ENCODE data around the gene ANKS1A.
"Not testable (repeated sequence)": the region's sequence is repeated elsewhere in the genome, so short reads cannot be mapped to it uniquely, and the experiment has no call there.

ANKS1A gene

DNA sequence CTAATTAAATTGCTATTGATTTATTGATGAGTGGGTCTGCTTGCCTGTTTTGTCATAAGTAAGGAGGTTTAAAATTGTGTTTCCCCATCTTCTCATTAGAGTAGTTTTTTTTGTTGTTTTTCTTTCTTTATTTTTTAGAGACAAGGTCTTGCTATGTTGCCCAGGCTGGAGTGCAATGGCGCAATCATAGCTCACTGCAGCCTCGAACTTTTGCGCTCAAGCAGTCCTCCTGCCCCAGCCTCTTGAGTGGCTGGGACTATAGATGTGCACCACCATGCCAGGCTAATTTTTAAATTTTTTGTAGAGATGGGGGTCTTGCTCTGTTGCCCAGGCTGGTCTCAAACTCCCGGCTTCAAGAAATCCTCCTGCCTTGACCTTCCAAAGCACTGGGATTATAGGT lies 31.0 kb downstream of the ANKS1A start:
- DNase-seq (ENCODE audit: low read depth, low spot score): no peak

GRCh38 chr6:34922177-34922663 lies 33.2 kb downstream of the ANKS1A start:
- peak; percentile 31 for DNase-seq (ENCODE audit: low read depth, low spot score)

DNA sequence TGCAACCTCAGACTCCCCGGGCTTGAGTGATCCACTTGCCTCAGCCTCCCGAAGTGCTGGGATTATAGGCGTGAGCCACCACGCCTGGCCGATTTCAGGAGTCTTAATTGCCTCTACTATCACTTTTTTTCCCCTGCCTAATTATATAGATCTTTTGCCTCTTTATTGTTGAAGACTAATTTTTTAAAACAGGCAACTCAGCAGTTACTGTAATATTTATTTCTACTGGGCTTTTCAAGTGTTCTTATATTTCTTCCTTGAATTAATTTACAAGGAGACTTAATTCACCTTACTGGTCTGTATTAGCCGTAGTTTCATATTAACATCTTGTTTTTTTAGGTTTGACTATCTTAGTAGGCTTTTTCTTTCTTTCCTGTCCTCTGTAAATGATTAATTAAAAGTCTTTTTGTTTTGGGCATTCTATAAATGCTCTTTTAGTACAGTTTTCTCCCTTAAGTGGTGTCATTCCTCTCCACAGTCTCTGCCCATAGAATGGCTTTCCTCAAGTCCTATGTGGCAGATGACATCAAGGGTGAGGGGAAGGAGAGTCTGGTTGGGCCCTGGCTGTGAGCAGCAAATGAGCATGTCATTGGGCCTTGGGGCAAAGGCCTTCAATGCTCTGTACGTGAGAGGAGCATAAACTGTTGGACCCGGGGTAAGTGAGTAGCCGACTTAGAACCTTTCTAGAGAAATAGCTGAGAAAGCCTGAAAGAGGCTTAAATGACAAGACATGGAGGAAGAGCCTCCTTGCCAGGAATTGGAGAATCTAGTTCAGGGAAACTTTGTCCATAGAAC lies 36.0 kb downstream of the ANKS1A start:
- no peak for DNase-seq (ENCODE audit: low read depth, low spot score)

DNA sequence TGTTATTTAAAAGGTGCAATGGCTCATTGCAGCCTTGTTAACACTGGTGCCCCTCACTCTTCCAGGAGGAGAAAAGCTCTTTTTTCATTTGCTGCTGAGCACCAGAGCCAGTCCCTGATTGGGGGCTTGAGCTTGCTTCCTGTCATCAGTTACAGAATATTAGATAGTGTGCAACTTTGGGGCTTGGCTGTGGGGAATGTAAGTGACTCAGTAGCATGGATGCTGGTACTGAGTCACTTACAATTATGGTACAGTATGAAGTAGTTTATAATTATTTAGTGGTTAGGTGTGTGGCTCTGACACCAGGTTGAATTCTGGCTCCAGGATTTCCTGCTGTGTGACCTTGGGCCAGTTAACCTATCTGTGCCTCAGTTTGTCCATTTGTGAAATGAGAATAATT lies 37.6 kb downstream of the ANKS1A start:
- DNase-seq (ENCODE audit: low read depth, low spot score): peak; percentile 33

- DNase-seq (ENCODE audit: low read depth, low spot score): no peak
These were observed 39.2 kb downstream of the ANKS1A start for GRCh38 chr6:34928220-34928619.

- DNase-seq (ENCODE audit: low read depth, low spot score): no peak
These were observed 39.6 kb downstream of the ANKS1A start for GRCh38 chr6:34928695-34929094.

- no peak for DNase-seq (ENCODE audit: low read depth, low spot score)
These were observed 40.4 kb downstream of the ANKS1A start for GRCh38 chr6:34929241-34929978.

GRCh38 chr6:34930221-34930620 lies 41.2 kb downstream of the ANKS1A start:
- DNase-seq (ENCODE audit: low read depth, low spot score): no peak

DNA sequence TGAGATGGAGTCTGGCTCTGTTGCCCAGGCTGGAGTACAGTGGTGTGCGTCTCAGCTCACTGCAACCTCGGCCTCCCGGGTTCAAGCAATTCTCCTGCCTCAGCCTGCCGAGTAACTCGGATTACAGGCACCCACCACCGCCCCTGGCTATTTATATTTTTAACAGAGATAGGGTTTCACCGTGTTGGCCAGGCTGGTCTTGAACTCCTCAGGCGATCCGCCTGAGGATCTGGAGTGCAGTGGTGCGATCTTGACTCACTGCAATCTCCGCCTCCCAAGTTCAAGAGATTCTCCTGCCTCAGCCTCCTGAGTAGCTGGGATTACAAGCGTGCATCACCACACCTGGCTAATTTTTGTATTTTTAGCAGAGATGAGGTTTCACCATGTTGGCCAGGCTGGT lies 43.1 kb downstream of the ANKS1A start:
- not testable (repeated sequence) for DNase-seq (ENCODE audit: low read depth, low spot score)

DNA sequence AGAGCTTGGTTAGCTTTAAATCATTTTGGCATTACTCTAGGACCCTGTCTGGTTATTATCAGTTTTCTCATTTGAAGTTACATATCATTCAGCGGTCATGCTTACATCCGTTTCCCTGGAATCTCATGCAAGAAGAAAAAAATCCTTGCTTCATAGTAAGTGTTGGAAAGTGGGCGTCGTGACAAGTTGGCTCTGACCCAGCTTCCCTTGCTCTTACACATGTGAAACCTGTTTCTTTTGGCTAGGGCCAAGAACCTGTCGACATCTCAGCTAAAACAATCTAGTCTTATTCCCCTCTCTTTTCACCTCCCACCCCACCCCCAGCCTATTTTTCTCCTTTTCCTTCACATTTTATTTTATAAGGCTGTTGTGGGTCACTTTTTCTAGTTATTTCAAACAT lies 45.5 kb downstream of the ANKS1A start:
- DNase-seq (ENCODE audit: low read depth, low spot score): peak; percentile 84

DNA sequence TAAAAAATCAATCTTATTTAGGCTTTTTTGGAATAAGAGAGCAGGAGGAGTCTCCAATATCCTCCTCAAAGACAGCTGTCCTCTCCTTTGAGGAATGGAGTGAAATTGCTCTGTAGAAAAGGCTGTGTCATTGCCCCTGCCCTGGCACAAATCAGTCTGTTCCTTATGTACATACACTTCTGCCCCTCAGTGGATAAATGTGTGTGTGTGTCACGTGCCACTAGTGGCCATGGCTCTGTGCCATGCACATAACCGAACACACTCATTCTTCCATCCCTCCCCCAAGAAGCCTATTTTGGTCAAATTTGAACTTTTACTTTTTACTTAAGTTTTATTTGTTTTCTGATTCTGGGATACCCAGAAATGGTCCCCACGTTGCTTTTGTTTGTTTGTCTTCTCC lies 49.2 kb downstream of the ANKS1A start:
- no peak for DNase-seq (ENCODE audit: low read depth, low spot score)

- DNase-seq (ENCODE audit: low read depth, low spot score): no peak
These were observed 51.0 kb downstream of the ANKS1A start for GRCh38 chr6:34940030-34940434.

GRCh38 chr6:34941421-34941820 lies 52.4 kb downstream of the ANKS1A start:
- DNase-seq (ENCODE audit: low read depth, low spot score): no peak

DNA sequence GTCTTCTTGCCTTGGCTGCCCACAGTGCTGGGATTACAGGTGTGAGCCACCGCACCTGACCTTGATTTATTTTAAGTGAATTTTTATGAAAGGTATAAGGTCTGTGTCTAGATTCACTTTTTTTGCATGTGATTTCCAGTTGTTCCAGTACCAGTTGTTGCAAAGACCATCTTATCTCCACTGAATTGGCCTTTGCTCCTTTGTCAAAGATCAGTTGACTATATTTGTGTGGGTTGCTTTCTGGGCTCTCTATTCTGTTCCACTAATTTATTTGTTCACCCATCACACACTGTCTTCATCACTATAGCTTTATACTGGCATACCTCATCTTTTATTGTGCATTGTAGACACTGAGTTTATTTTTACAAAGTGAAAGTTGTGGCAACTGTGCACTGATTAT lies 56.3 kb downstream of the ANKS1A start:
- DNase-seq (ENCODE audit: low read depth, low spot score): no peak

DNA sequence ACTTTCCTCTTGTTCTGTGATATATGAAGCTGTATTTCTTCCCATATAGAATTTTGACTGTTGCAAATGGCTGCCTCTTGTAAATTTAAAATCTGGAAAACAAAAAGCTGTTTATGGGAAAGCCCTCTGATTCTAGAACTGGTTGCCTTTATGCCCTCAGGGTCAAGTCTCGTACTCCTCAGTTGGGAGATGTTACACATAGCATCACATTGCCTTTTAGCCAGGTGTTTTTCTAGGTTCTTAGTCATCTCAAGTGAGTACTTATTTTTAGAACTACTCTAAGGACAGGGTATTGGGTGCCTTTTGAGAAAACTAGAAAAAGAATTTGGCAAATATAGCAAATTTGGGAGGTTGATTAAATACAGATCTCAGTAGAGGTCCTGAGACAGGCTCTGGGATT lies 58.5 kb downstream of the ANKS1A start:
- no peak for DNase-seq (ENCODE audit: low read depth, low spot score)

- no peak for DNase-seq (ENCODE audit: low read depth, low spot score)
These were observed 60.6 kb downstream of the ANKS1A start for GRCh38 chr6:34949636-34950035.

- DNase-seq (ENCODE audit: low read depth, low spot score): no peak
These were observed 61.8 kb downstream of the ANKS1A start for GRCh38 chr6:34950849-34951248.

GRCh38 chr6:34951731-34952130 lies 62.7 kb downstream of the ANKS1A start:
- no peak for DNase-seq (ENCODE audit: low read depth, low spot score)

GRCh38 chr6:34953061-34954025 lies 64.3 kb downstream of the ANKS1A start:
- peak; percentile 80 for DNase-seq (ENCODE audit: low read depth, low spot score)

GRCh38 chr6:34955442-34955841 lies 66.4 kb downstream of the ANKS1A start:
- no peak for DNase-seq (ENCODE audit: low read depth, low spot score)

- DNase-seq (ENCODE audit: low read depth, low spot score): no peak
These were observed 68.3 kb downstream of the ANKS1A start for GRCh38 chr6:34957231-34957783.

Measured in astrocyte of the hippocampus (primary cell).